Left hindlimb (tissue), 1 donor: ENCODE results near the gene IFNA4.

Experiments used
- DNase-seq: peaks from one replicate; pipeline ENCODE4 v3.0.0-alpha.2; 2018

IFNA4 gene

DNA sequence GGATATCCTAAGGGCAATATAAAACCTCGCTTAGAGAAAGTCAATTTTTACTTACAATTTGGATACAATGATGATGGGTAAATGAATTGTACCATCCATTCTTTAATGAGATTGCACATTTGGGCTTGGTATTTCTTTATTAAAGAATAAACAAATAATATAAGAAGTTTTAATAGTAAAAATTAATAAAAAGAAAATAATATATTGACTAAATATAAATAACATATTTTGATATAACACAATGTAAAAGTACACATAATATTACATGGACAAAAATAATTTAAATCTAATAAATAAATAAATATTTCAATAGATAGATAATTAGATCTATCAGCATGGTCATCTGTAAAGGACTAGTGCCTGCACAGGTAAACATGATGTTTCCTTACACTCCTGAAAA, 21.9 kb downstream of the IFNA4 start:
- no peak for DNase-seq

DNA sequence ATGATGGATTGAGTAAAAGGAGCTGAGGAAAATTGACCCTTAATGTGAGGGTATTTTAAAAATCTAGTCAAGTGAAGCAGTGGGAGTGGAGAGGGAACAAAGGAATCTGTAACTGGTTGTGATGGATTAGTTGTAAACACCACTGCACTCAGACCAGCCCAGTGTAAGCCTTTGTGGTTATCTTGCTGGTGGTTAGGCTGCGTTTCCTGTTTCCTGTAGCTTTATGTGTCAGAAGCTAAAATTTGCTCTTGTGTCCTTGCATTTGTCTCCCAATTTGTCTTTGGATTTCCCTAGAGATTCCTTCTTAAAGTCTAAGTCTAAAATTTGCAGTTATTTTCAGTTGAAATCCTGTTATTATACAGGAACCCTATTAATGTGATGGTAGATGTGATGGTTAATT, 27.2 kb downstream of the IFNA4 start:
- DNase-seq, result no peak

DNA sequence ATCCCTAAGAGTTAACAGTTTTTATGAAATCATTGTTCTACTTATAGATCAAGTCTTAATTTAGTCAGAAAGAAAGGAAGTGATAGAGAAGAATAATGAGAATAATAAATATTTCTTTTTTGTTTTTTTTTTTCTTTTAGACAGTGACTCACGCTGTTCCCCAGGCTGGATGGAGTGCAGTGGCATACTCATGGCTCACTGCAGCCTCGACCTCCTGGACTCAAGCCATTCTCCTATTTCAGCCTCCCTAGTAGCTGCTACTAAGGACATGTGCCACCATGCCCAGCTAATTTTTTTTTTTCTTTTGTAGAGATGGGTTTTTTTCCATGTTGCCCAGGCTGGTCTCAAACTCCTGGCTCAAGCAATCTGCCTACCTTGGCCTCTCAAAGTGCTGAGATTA, 31.9 kb downstream of the IFNA4 start:
- no peak for DNase-seq

DNA sequence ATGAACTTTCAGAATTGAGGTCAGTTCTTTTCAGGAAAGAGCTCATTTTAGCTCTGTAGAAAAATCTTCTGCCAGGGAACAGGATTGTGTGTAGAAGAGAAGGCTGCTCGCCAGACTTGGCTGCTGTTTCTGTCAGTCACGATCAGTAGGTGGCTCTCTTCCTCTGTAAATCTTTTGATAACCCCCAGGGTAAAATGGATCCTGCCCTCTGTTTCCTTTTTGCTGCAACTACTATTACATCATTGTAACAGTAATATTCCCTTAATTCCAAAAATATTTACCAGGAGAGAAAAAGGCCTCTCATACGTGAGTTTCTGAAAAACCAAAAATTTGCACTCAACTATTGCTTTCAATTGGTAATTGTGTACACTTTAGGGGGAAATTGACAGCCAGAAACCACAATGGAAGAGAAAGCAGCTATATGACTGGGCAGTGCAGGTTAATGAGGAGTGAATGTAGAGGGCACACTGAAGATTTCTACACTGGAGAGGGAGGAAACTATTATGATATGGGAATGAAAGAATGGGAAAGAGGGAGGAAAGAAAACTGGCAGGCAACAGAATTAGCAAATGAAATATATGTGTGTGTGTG, 33.3 kb downstream of the IFNA4 start:
- DNase-seq, result no peak

DNA sequence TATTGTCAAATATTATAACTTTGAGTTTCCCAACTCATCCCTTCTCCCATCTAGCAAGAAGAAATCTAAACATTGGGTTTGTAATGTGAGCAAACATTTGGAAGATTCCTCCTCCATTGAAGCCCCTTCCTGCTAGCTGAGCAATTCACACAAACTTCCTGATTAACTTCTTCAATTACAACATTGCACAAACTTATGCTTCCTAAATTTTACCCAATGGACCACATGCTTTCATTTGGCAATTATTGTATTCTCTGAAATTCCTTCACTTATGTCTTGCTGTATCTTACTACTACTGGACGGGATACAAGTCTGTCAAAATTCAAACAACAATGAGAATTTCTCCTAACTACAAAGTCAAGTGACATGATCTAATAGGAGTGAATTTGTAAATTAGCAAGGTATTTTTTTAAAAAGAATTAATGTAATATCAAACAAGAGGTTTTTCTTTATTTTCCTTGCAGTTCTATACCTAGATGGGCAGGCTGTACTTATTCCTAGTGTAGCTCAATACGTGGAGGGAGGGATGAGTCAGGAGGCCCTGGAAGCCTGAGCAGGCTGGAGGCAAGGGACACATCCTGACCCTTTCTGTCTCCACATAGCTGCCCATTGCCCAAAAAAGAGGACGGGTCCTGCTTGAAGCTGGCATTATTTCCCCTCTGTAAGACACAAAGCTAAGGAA, 33.9 kb downstream of the IFNA4 start:
- no peak for DNase-seq

DNA sequence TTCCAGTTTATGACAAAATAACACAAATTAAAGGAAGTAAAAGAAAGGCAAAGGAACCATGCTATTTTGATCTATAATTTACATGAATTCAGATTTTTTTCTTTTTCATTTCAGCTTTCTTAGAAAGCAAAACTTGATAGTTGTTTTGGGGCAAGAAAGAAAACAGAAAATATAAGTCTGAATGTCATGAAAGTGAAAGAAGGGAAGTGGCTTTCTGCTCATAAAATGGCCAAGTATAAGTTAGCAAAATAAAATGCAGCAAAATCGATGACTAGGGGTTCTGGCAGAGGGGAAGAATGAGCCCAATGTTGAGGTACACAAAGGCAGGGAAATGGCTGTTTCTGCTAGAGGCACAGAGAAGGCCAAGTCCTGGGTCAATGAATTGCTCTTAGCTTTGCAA, 42.8 kb downstream of the IFNA4 start:
- no peak for DNase-seq

DNA sequence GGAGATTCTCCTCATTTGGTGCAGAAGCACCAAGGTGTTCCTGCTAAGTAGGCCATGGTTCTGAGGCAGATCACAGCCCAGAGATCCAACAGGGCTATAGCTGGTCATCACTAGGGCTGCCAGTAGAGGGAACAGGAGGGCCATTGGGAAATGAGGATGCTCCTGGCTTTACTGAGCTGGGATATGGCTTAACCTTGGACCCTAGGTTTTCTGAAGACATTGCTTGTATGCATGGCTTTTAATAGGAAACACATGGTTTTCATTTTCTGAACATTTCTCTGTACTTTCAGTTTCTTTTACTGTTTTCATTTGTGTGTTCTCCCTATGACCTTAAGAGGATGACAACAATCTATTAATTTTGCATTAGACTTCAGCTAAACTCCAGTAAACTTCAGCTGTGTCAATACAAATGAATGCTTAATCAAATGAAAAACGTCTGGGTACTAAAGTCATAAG, 45.9 kb downstream of the IFNA4 start, which contains the start of gene IFNW1:
Gene IFNW1, minus strand, starts transcription at position 406 of the 456 bp plus-strand sequence. Its CDS starts 262 bp downstream, at position 144.
- DNase-seq, result no peak

DNA sequence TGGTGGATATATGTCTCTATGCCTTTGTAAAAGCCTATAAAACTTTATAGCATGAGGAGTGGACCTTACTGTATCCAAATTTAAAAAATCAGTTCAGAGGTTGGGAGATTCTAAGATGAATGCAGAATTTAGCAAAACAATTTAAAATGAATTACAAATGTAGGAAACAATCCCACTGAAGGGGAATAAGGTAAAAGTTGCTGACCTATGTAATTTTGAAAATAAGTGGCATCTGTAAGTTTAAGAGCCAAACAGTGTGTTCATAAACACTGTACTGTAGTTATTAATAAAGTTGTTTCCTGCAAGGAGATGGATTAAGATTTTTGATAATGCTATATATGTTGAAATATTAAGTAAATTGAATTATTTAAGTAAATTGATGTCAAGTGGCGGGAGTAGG, 50.4 kb downstream of the IFNA4 start:
- no peak for DNase-seq
